Astrocyte of the spinal cord (primary cell): ENCODE results near the gene JUN.

Experiments used
- DNase-seq: peaks from one replicate; pipeline ENCODE4 v3.0.0; 2011; ENCODE audit warnings: low read depth, low spot score
- H3K4me3 ChIP-seq: 2 replicates; pipeline ENCODE4 v1.5.1; 2011; ENCODE audit warnings: low read depth, mild to moderate bottlenecking, low read length, moderate library complexity
- in situ Hi-C: cut with HindIII; loops from 2 replicates; pipeline ENCODE4 v1.10.0; 2017; ENCODE audit warnings: low sequenced_read_pairs
- TF ChIP-seq, protein P1 (sequence below): IDR thresholded peaks from 2 replicates; pipeline ENCODE4 v1.5.1; 2012; ENCODE audit warnings: low read depth, mild to moderate bottlenecking, low read length, inconsistent platforms

JUN gene

DNA sequence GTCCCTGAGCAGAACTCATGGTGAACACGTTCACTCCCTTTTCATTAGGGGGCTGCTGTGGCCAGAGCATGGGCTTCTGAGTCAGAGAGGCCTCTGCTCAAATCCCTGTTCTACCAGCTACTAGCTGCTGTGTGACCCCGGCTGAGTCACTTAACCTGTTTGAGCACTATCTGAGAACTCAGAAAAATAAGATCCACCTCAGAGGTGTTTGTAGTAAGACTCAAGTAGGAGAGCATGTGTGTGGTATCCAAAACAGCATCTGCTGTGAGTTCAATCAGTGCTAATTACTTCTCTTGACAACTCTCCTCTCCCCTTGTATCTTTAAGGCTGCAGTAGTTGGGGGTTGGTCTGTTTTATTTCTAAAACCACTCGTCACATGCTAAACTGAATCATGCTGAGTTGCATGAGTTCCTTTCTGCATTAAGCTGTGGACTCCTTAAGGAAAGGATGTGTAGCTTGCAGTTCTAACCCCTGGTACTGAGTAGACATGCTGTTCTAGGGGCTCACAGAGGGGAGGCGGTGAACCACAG lies 39.7 kb upstream of the JUN start:
- peak; percentile 95 for DNase-seq
- in situ Hi-C loops, result no loop called here
- TF ChIP-seq, protein P1, sequence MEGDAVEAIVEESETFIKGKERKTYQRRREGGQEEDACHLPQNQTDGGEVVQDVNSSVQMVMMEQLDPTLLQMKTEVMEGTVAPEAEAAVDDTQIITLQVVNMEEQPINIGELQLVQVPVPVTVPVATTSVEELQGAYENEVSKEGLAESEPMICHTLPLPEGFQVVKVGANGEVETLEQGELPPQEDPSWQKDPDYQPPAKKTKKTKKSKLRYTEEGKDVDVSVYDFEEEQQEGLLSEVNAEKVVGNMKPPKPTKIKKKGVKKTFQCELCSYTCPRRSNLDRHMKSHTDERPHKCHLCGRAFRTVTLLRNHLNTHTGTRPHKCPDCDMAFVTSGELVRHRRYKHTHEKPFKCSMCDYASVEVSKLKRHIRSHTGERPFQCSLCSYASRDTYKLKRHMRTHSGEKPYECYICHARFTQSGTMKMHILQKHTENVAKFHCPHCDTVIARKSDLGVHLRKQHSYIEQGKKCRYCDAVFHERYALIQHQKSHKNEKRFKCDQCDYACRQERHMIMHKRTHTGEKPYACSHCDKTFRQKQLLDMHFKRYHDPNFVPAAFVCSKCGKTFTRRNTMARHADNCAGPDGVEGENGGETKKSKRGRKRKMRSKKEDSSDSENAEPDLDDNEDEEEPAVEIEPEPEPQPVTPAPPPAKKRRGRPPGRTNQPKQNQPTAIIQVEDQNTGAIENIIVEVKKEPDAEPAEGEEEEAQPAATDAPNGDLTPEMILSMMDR, result no peak
- no peak overlapping the region for H3K4me3 ChIP-seq

DNA sequence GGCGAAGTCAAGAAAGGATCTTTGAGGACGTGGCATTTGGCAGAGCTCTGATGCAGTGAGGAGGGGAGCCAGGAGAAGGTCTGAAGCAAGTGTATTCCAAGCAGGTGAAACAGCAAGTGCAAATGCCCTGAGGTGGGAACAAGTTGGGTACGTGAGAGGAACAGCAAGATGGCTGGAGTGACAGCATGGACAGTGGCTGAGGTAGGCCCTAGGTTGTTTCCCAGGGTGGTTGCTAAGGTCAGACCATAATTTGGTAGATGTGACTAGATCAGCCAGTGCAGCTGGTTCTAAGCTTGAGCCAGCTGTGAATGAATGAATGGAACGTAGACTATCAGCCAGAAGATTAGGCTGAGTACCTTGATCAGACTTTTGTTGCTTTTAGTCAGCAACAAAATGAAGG lies 37.5 kb upstream of the JUN start:
- no peak overlapping the region for H3K4me3 ChIP-seq
- in situ Hi-C loops, result no loop called here
- TF ChIP-seq, protein P1, result no peak
- no peak for DNase-seq

DNA sequence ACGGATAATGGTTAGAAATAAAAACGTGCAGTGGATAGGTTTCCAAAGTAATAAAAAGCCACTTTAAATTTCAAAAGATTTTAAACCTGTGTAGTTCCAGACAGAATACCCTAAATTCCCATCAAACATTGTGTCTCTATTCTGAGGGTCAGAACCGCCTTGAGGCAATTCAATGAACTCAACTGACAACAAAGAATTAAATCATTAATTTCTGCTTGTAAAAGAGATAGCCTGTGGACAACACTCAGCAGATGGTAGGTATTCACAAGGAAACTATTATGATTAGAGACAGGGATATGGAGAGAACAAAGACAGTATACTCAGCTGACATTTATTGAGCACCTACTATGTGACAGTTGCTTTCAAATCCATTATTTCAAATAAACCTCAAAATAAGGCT lies 35.1 kb upstream of the JUN start:
- no peak for DNase-seq
- in situ Hi-C loops, result no loop called here
- TF ChIP-seq, protein P1, result no peak

DNA sequence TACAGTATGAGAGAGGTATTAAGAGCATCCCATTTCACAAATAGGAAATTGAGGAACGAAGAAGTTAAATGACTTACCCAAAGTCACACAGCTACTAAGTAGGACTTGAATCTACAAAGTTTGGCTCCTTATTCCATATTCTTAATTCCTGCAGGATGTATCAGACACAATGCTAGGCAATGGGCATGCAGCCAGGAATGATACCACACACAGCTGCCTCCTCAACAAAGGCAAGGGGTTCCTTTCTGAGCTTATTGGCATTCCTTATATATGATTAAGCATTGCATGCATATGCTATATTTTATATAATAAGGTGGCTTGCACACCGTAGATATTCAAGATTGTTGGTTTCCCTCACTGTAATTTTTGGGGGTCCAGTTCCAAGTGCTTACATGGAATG lies 34.2 kb upstream of the JUN start:
- H3K4me3 ChIP-seq, result no peak overlapping the region
- in situ Hi-C loops, result no loop called here
- TF ChIP-seq, protein P1, result no peak
- DNase-seq, result peak; percentile 88

More for the DNA sequence above, 35.1 kb upstream of the JUN start:
- no peak overlapping the region for H3K4me3 ChIP-seq

DNA sequence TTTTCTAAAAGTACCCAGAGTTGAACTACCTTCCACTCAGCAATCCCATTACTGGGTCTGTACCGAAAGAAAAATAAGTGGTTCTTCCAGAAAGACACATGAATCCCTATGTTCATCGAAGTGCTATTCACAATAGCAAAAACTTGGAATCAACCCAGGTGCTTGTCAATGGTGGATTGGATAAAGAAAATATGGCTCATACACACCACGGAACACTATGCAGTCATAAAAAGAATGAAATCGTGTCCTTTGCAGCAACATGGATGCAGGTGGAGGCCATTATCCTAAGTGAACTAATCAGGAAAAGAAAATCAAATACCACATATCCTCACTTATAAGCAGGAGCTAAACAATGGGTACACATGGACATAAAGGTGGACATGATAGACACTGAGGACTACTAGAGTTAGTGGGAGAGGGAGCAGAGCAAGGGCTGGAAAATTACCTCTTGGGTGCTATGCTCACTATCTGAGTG lies 32.9 kb upstream of the JUN start:
- no peak overlapping the region for H3K4me3 ChIP-seq
- TF ChIP-seq, protein P1, result no peak
- in situ Hi-C loops, result no loop called here
- DNase-seq, result no peak

DNA sequence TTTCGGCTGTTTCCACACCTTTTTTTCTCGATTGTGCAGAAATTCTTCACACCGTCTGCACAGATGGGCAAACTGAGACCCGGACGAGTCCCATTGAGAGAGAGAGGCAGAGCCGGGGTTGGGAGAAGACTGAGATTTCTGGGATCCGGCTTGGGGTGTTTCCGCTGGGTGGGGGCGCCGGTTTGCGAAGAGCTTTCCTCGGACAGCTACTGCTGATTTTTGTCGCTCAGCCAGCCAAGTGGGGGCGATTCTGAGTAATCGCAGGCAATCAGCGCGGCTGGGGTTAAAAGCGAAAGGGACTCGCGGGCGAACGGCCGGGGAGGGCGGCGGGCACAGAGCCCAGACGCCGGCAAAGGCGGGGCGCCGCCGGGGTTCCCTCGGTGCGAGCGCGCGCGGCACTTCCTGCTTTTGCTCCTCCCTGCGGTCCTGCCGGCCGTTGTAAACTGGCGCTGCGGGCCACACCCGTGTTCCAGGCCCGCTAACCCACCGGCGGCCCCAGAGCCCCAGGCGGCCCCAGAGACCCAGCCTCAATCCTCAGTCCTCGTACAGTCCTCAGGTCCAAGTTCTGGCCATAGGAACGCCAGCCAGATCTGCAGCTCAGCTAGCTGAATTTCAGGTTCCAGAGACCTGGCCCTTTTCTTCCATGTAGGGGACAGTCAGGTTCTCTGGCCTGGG lies 32.4 kb upstream of the JUN start:
- in situ Hi-C loops, result no loop called here
- TF ChIP-seq, protein P1, result no peak
- peak; percentile 93 for DNase-seq
- peak overlapping the region; percentile 45 for H3K4me3 ChIP-seq
